Mesothelial cell of epicardium (in vitro differentiated cells): Measurements from ENCODE around the gene AMOTL1. TPM values are rescaled to one million over a fixed set of nuclear protein-coding genes. Genes with fewer than 3 reads are reported as not detected.
A peak's percentile ranks its signal among the peaks of the same experiment; 100 is the strongest.

Experiments
- DNase-seq, 2 experiments: peaks; one replicate each; pipeline ENCODE4 v3.0.0; 2021; ENCODE audit warnings: low spot score in 2 of 2; ENCODE audit not compliant: unreplicated experiment in 2 of 2
- H3K27ac Mint-ChIP-seq: 2 replicates; pipeline ENCODE4 v1.8.0; 2021; ENCODE audit warnings: mixed read lengths
- H3K27me3 Mint-ChIP-seq: 2 replicates; pipeline ENCODE4 v1.8.0; 2021; ENCODE audit warnings: low read depth, mixed read lengths
- H3K36me3 Mint-ChIP-seq: 2 replicates; pipeline ENCODE4 v1.8.0; 2021; ENCODE audit warnings: mixed read lengths
- H3K4me1 Mint-ChIP-seq: 2 replicates; pipeline ENCODE4 v1.8.0; 2021; ENCODE audit warnings: mixed read lengths
- H3K4me3 Mint-ChIP-seq: 2 replicates; pipeline ENCODE4 v1.8.0; 2021; ENCODE audit warnings: mild to moderate bottlenecking, moderate library complexity, mixed read lengths
- H3K9me3 Mint-ChIP-seq: 2 replicates; pipeline ENCODE4 v1.8.0; 2021; ENCODE audit warnings: mixed read lengths
- total RNA-seq: library from RNA; stranded (reverse); gene quantifications from 3 replicates; pipeline ENCODE4 v1.2.1, GENCODE V29; 2021
- TF ChIP-seq, protein P1 (sequence below): fragments of 200-600 bp; sonication (generic); IDR thresholded peaks from one replicate; pipeline ENCODE4 v1.5.0; 2021; ENCODE audit warnings: antibody characterized with exemption; ENCODE audit not compliant: unreplicated experiment

Gene AMOTL1
- total RNA-seq, 1 donor from 2014 or later: 77.8 TPM

DNA sequence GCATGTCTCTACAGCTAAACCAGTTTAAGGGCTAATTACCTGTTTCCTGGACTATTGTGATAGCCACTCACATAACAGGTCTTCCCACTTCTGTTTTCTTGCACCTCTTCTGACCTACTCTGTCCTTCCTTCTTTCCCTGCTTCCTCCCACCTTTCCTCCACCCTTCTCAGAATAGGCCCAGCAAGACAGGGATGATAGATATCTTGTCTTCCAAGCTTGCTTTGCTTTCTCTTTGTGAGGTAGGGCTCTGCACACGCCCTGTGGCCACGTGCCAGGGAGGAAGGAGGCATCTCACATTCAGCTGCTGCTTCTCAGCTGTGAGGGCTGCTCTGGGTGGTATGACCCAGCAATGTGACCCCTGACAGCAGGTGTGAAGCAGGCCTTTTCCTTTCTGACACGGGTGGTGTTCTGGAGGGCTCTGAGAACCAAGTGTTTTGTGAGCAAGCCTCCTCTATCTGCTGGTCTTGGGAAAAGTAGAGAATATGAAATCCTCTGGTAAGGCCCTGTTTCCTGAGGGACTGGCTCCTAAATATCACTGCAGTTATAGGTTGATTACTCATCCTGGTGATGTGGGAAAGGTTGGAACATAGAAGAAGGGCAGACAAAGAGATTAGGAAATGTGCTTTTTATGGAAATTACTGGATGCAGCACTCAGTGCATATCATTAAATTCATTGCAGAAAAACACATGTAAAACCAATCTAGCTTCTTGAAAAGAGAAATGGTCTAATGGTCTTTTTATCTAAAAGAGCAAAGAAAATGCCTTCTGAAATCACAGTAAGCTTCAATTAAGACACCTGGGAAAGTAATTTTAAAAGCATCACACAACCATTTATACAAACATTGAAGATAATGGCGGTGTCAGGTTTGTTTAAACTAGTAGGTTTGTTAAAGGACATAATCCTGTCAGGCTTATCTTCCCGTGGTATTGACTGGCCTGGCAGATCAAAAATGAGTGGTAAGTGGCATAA, 8.5 kb downstream of the AMOTL1 start:
- H3K9me3 Mint-ChIP-seq: peaks cover 5% of the 10 kb centered on the region
- no peaks in the 10 kb centered on the region for H3K27me3 Mint-ChIP-seq
- peaks cover 5% of the 10 kb centered on the region for H3K36me3 Mint-ChIP-seq
- H3K4me3 Mint-ChIP-seq: no peak overlapping the region
- DNase-seq: no peak
- H3K27ac Mint-ChIP-seq: peak overlapping the region; percentile 30
- TF ChIP-seq, protein P1, sequence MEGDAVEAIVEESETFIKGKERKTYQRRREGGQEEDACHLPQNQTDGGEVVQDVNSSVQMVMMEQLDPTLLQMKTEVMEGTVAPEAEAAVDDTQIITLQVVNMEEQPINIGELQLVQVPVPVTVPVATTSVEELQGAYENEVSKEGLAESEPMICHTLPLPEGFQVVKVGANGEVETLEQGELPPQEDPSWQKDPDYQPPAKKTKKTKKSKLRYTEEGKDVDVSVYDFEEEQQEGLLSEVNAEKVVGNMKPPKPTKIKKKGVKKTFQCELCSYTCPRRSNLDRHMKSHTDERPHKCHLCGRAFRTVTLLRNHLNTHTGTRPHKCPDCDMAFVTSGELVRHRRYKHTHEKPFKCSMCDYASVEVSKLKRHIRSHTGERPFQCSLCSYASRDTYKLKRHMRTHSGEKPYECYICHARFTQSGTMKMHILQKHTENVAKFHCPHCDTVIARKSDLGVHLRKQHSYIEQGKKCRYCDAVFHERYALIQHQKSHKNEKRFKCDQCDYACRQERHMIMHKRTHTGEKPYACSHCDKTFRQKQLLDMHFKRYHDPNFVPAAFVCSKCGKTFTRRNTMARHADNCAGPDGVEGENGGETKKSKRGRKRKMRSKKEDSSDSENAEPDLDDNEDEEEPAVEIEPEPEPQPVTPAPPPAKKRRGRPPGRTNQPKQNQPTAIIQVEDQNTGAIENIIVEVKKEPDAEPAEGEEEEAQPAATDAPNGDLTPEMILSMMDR: no peak
- peaks cover 40% of the 10 kb centered on the region for H3K4me1 Mint-ChIP-seq

DNA sequence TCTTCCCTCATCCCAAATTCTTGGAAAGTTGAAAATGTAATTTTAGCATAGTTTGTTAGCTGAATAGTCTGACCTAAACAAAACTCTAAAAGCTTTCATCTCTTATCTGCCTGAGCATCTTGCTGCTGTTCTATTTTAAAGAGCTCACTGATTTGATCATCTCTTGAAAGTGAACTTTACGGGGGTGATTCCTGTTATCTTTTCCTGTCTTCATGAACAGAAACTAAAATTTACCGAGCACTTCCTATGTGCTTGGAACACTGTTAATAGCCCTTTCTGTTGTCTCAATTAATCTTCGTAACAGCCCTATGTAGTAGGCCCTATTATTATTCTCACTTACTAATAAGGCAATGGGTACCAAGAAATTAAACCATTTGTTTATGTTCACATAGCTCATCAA, 12.3 kb downstream of the AMOTL1 start:
- Mint-ChIP-seq H3K4me1 (peaks cover 59% of the 10 kb centered on the region), H3K9me3 (no peaks in the 10 kb centered on the region), H3K4me3 (no peak overlapping the region), H3K27ac (peak overlapping the region; percentile 87), H3K27me3 (no peaks in the 10 kb centered on the region), H3K36me3 (no peaks in the 10 kb centered on the region)
- DNase-seq: no peak
- TF ChIP-seq, protein P1: no peak

DNA sequence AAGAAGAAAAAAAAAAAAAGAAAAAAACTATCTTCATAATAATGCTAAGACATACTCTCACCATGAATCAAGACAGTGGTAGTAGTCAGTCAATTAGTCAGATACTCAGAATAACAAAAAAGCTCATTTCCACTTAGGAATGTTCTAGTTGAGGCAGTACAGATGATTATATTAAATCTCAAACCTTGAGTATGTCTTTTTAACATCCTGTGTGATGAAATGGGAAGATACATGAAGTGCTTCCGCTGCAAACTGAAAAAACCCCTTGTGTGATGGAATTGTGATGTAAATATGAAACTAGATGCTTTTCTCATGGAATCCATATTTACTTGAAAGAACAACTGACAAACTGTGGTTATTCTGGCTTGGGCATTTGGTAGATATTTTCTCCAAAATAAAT, 13.7 kb downstream of the AMOTL1 start:
- Mint-ChIP-seq H3K27ac (no peak overlapping the region), H3K4me1 (peaks cover 51% of the 10 kb centered on the region), H3K27me3 (no peaks in the 10 kb centered on the region), H3K4me3 (no peak overlapping the region), H3K36me3 (no peaks in the 10 kb centered on the region), H3K9me3 (no peaks in the 10 kb centered on the region)
- TF ChIP-seq, protein P1: no peak
- no peak for DNase-seq

- Mint-ChIP-seq H3K27ac (no peak overlapping the region), H3K9me3 (no peaks in the 10 kb centered on the region), H3K4me3 (no peak overlapping the region), H3K27me3 (no peaks in the 10 kb centered on the region), H3K36me3 (no peaks in the 10 kb centered on the region), H3K4me1 (peaks cover 47% of the 10 kb centered on the region)
- DNase-seq: no peak
- TF ChIP-seq, protein P1: no peak
These were observed 14.3 kb downstream of the AMOTL1 start for GRCh38 chr11:94782446-94782845.

DNA sequence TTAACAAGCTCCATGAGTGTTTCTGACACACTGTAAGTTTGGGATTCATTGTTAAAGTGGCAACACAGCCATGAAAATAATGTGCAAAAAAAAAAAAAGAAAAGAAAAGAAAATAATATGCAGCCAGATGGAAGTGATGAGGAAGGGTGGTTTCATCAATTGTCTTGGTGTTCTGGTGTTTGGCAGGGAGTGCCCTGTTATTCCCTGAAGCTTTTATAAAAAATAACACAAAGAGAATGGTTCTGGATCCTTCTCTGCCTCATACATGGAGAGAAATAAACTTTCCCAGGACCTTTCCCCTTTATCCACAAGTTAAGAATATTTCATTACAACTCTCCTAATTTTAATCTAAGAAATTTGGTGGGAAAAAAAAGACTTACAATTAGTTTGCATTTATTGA, 16.7 kb downstream of the AMOTL1 start:
- H3K27me3 Mint-ChIP-seq: no peaks in the 10 kb centered on the region
- H3K4me1 Mint-ChIP-seq: peaks cover 58% of the 10 kb centered on the region
- TF ChIP-seq, protein P1: no peak
- no peak overlapping the region for H3K27ac Mint-ChIP-seq
- H3K4me3 Mint-ChIP-seq: no peak overlapping the region
- no peaks in the 10 kb centered on the region for H3K36me3 Mint-ChIP-seq
- DNase-seq: no peak
- H3K9me3 Mint-ChIP-seq: no peaks in the 10 kb centered on the region
